ENCODE data around the gene TEX35.

GRCh38 chr1:178492341-178492740 lies 20.6 kb upstream of the TEX35 start:
- no peak for TF ChIP-seq CTCF (IDR thresholded peaks at IDR 0.05)
- no peak for TF ChIP-seq POLR2A (IDR thresholded peaks at IDR 0.05)
